HG03064 (cell line): Measurements from ENCODE around the gene USP33.
"Not testable (repeated sequence)": the region's sequence is repeated elsewhere in the genome, so short reads cannot be mapped to it uniquely, and the experiment has no call there.

Experiments
- ATAC-seq: cut with Tn5 transposase; IDR thresholded peaks from one replicate; pipeline ENCODE4 v1.9.1; 2021; ENCODE audit warnings: low read depth; ENCODE audit not compliant: unreplicated experiment

USP33 gene

GRCh38 chr1:77673716-77674355 lies 85.8 kb downstream of the USP33 start:
- no peak for ATAC-seq

- ATAC-seq: no peak
Observed at GRCh38 chr1:77673030-77673429, 86.6 kb downstream of the USP33 start.

DNA sequence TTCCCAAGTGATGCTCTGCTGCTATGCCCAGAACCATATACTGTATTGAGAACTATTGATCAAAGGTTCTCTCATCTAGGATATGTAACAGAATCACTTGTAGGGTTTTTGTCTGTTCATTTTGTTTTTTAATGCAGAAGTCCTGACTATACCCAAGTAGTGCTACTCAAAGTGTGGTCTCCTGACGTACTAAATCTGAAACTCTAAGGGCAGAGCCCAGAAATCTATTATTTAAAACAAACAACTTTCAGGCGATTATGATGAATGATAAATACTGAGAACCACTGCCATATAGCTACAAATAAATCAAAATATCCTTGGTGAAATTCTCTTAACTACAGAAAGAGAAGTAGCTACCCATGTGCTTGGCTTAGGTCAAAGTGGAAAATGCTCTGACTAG lies 87.3 kb downstream of the USP33 start:
- ATAC-seq: no peak

GRCh38 chr1:77671836-77672235 lies 87.8 kb downstream of the USP33 start:
- no peak for ATAC-seq

GRCh38 chr1:77670330-77670729 lies 89.3 kb downstream of the USP33 start:
- ATAC-seq: no peak

DNA sequence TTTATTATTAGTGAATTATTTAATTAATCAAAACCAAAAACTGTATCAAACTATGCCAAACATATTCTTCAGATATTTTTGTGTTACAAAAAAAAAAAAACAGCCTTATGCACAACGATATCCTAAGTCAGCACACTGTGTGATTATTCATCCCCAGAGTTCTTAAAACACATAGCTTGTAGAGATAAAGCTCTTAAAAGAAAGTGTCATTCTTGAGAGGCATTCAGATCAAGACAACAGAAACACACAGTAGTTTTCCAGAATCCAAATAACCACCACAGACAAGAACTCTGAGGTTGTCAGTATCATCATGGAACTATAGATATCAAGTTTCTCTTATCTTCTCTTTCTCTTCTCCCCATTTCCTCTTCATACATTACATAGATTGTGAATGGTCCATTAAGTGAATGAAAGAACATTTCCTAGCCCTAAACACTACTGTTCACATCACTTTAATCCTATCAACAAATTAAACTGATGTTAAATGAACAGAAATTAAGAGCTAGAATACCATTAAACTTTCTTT lies 90.7 kb downstream of the USP33 start:
- no peak for ATAC-seq

DNA sequence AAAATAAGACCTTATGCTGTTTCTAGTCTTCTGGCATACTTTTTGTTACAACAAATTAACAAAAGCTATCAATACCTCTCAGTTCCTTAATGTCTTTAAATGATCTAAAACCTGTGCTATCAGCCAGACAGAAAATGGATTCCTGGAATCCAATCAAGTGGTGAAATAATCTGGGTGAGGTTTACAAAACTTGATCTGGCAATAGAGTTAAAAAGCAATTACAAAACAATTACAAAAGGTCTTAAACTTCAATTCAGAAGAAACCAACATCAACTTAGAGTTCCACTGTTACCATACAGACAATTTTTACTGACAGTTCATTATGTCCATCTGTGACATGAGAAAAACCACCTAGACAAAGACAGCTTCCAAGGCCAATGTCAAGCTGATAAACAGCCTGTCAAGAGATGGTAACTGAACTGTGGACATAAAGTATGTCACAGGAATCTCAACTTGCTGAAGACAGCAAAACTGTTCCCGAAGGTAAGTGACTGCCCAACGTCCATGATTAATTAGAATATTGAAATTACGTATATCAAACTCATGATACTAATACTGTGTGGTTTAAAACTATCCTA lies 94.6 kb downstream of the USP33 start:
- ATAC-seq: no peak

GRCh38 chr1:77661696-77662095 lies 98.0 kb downstream of the USP33 start:
- no peak for ATAC-seq

DNA sequence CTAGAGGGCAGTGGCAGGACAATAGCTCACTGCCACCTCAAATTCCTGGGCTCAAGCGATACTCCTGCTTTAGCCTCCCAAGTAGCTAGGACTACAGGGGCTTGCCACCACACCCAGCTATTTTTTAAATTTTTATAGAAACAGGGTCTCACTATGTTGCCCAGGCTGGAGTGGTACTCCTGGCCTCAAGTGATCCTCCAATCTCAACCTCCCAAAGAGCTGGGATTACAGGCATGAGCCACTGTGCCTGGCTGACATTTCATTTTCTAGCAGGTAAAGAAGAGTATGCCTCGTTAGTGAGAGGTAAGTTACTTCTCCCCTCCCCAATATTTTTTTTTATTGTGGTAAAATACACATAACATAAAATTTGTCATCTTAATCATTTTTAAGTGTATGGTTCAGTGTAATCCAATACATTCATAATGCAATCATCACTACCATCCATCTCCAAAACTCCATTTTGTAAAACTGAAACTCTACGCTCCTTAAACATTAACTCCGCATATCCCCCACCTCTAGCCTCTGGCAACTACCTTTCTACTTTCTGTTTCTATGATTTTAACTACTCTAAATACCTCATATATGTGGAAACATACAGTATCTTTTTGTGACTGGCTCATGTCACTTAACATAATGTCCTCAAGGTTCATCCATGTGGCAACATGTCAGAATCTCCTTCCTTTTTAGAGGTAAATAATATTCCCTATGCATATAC lies 99.6 kb downstream of the USP33 start:
- ATAC-seq: no peak

DNA sequence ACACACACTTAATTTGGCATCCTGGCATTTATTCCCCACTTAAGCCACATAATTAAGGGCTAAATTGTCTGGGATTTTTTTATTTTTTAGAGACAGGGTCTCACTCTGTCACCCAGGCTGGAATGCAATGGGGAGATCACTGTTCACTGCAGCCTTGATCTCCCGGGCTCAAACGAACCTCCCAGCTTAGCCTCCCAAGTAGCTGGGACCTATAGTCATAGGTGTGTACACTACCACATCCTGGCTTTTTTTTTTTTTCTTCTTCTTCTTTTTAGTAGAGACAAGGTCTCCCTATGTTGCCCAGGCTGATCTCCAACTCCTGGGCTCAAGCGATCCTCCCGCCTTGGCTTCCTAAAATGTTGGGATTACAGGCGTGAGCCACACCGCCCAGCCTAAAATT lies 101.4 kb downstream of the USP33 start:
- ATAC-seq: no peak

- ATAC-seq: no peak
Observed at GRCh38 chr1:77655431-77655974, 104.1 kb downstream of the USP33 start.

DNA sequence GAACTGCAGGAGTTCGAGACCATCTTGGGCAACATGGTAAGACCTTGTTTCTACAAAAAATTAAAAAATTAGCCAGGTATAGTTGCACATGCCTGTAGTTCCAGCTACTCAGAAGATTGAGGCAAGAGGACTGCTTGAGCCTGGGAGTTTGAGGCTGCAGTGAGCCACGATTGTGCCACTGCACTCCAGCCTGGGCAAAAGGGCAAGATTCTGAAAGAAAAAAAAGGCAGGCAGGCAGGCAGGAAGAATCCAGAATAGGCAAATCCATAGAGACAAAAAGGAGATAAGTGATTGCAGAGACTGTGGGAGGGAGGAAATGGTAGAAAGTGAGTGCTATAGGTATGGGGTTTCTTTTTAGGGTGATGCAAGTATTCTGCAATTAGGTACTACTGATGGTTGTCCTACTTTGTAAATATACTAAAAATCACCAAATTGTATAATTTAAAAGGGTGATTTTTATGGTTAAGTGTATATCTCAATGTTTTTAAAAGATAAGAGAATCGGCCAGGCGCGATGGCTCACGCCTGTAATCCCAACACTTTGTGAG lies 106.6 kb downstream of the USP33 start:
- no peak for ATAC-seq

- ATAC-seq: no peak
Observed at GRCh38 chr1:77652268-77652667, 107.4 kb downstream of the USP33 start.

GRCh38 chr1:77649127-77649526 lies 110.5 kb downstream of the USP33 start:
- ATAC-seq: no peak

- not testable (repeated sequence) for ATAC-seq
Observed at GRCh38 chr1:77646224-77646623, 113.4 kb downstream of the USP33 start.
